ENCODE data around the gene RFPL3.

DNA sequence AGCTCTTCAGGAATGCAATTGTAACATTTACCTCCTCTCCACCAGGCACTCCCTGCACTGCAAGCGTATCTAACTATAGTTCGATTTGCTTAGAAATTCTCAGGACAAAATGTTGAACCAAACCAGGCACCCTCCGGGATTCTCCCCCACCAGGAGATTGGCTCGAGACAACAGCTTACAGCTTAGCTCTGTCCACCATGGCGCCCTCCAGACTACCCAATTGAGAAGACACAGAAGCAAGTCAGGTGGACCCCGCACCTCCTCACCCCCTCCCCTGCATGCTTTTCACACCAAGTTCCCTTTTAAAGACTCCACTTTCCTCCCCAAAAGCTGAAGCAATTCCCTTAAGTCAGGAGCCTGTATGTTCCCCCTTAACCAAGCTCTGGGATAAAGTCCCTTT is 34.7 kb upstream of the RFPL3 start:
- no peak for TF ChIP-seq POLR2A (IDR thresholded peaks at IDR 0.05; ENCODE audit: low read length)
- no peak for TF ChIP-seq GATA1 (IDR thresholded peaks at IDR 0.05; ENCODE audit: low read depth, low read length)
